ENCODE data around the gene ARL14EP.

DNA sequence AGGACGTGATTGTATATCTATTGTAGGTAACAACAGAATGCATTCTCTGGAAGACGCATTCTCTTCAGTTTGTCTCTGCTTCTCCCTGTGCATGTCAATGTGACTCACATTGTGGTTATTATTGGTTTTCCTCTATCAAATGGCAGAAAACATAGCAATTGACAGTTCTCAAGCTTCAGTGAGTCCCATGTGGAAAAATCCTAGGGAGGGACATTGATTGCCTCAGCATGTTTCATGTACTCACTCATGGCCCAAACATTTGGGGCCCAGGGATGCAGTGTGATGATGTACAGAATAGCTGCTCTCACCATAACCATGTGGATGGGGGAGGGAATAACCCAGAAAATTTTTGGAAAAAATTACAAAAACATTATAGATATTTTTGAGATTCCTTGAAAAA, 9.3 kb upstream of the ARL14EP start:
- TF ChIP-seq, protein P1, sequence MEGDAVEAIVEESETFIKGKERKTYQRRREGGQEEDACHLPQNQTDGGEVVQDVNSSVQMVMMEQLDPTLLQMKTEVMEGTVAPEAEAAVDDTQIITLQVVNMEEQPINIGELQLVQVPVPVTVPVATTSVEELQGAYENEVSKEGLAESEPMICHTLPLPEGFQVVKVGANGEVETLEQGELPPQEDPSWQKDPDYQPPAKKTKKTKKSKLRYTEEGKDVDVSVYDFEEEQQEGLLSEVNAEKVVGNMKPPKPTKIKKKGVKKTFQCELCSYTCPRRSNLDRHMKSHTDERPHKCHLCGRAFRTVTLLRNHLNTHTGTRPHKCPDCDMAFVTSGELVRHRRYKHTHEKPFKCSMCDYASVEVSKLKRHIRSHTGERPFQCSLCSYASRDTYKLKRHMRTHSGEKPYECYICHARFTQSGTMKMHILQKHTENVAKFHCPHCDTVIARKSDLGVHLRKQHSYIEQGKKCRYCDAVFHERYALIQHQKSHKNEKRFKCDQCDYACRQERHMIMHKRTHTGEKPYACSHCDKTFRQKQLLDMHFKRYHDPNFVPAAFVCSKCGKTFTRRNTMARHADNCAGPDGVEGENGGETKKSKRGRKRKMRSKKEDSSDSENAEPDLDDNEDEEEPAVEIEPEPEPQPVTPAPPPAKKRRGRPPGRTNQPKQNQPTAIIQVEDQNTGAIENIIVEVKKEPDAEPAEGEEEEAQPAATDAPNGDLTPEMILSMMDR (IDR thresholded peaks at IDR 0.05), result no peak
- TF ChIP-seq POLR2A (IDR thresholded peaks at IDR 0.05) (no peak), POLR2AphosphoS5 (IDR thresholded peaks at IDR 0.05) (no peak)

All from breast epithelium (tissue), 3 donors.